CD4-positive, alpha-beta T cell treated with Interleukin-15 for 1 hour (primary cell): ENCODE results near the gene NRBF2.

Experiments
- DNase-seq: peaks from one replicate; pipeline ENCODE4 v3.0.0-alpha.2; 2020

NRBF2 gene

GRCh38 chr10:63166742-63167258 lies 33.7 kb downstream of the NRBF2 start:
- no peak for DNase-seq

GRCh38 chr10:63168821-63169462 lies 35.8 kb downstream of the NRBF2 start:
- DNase-seq = no peak

GRCh38 chr10:63169624-63170023 lies 36.5 kb downstream of the NRBF2 start:
- no peak for DNase-seq

- no peak for DNase-seq
These were observed 38.2 kb downstream of the NRBF2 start for GRCh38 chr10:63171255-63171855.

GRCh38 chr10:63171926-63172325 lies 38.8 kb downstream of the NRBF2 start:
- no peak for DNase-seq

GRCh38 chr10:63173468-63174232 lies 40.5 kb downstream of the NRBF2 start:
- DNase-seq = no peak

- no peak for DNase-seq
These were observed 42.4 kb downstream of the NRBF2 start for GRCh38 chr10:63175534-63175933.

GRCh38 chr10:63192826-63193225 lies 59.7 kb downstream of the NRBF2 start:
- DNase-seq = no peak

GRCh38 chr10:63197344-63198092 lies 64.4 kb downstream of the NRBF2 start:
- no peak for DNase-seq

- no peak for DNase-seq
These were observed 66.6 kb downstream of the NRBF2 start for GRCh38 chr10:63199716-63200115.

GRCh38 chr10:63200431-63200830 lies 67.3 kb downstream of the NRBF2 start:
- DNase-seq = no peak

- no peak for DNase-seq
These were observed 68.0 kb downstream of the NRBF2 start for GRCh38 chr10:63201118-63201517.
